Epithelial cell of esophagus (primary cell): ENCODE results near the gene MAPRE2.
A peak's percentile ranks its signal among the peaks of the same experiment; 100 is the strongest.

Experiments
- DNase-seq: peaks from one replicate; pipeline ENCODE4 v3.0.0; 2010; ENCODE audit warnings: low read depth
- H3K4me3 ChIP-seq: 2 replicates; pipeline ENCODE4 v1.5.1; 2011; ENCODE audit warnings: mild to moderate bottlenecking, low read length, control low read depth
- TF ChIP-seq, protein P1 (sequence below): IDR thresholded peaks from 2 replicates; pipeline ENCODE4 v1.5.1; 2011; ENCODE audit warnings: low read depth, mild to moderate bottlenecking, low read length, control low read depth, inconsistent platforms; ENCODE audit not compliant: insufficient read depth; ENCODE audit errors: missing control alignments

Gene MAPRE2

GRCh38 chr18:35117951-35118411 lies 76.8 kb downstream of the MAPRE2 start:
- no peak overlapping the region for H3K4me3 ChIP-seq
- TF ChIP-seq, protein P1, sequence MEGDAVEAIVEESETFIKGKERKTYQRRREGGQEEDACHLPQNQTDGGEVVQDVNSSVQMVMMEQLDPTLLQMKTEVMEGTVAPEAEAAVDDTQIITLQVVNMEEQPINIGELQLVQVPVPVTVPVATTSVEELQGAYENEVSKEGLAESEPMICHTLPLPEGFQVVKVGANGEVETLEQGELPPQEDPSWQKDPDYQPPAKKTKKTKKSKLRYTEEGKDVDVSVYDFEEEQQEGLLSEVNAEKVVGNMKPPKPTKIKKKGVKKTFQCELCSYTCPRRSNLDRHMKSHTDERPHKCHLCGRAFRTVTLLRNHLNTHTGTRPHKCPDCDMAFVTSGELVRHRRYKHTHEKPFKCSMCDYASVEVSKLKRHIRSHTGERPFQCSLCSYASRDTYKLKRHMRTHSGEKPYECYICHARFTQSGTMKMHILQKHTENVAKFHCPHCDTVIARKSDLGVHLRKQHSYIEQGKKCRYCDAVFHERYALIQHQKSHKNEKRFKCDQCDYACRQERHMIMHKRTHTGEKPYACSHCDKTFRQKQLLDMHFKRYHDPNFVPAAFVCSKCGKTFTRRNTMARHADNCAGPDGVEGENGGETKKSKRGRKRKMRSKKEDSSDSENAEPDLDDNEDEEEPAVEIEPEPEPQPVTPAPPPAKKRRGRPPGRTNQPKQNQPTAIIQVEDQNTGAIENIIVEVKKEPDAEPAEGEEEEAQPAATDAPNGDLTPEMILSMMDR: no peak
- DNase-seq: no peak

GRCh38 chr18:35118641-35119040 lies 77.4 kb downstream of the MAPRE2 start:
- TF ChIP-seq, protein P1: no peak
- DNase-seq: no peak
- H3K4me3 ChIP-seq: no peak overlapping the region

DNA sequence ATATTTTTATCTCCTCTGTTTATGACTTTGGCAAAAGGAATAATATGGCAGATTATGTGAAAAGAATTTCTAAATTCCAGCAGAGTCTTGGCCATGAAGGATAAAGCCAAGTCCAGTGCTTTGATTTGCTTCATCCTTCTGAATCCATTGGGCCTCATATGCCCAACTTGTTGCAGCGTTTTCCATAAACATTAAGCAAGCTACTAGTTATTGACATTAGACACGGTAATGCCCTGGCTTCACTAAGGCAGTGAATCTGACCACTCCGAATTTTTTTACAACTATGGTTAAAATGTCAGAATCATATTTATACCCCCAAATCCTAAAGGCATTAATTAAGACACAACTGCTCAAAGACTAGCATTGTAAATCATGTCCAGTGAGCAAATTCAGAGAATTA lies 79.8 kb downstream of the MAPRE2 start:
- H3K4me3 ChIP-seq: no peak overlapping the region
- TF ChIP-seq, protein P1: no peak
- no peak for DNase-seq

DNA sequence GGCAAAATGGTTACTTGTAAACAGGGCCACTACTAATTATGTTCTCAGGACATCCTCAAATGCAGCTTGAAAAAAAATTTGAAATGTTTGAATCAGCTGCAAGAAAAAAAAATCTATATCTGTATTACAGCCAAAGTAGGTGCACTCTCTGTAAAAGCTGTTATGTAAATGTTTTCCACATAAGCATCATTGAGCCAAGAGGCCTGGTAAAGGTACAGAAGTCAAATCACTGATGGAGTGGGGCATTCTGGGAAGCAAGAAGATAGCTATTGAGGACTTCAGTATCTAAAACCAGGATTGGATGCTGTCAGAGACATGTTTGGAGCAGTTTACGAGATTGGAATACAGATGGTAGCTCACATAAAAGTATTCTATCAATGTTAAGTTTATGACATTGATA lies 80.3 kb downstream of the MAPRE2 start:
- H3K4me3 ChIP-seq: no peak overlapping the region
- DNase-seq: no peak
- TF ChIP-seq, protein P1: no peak

DNA sequence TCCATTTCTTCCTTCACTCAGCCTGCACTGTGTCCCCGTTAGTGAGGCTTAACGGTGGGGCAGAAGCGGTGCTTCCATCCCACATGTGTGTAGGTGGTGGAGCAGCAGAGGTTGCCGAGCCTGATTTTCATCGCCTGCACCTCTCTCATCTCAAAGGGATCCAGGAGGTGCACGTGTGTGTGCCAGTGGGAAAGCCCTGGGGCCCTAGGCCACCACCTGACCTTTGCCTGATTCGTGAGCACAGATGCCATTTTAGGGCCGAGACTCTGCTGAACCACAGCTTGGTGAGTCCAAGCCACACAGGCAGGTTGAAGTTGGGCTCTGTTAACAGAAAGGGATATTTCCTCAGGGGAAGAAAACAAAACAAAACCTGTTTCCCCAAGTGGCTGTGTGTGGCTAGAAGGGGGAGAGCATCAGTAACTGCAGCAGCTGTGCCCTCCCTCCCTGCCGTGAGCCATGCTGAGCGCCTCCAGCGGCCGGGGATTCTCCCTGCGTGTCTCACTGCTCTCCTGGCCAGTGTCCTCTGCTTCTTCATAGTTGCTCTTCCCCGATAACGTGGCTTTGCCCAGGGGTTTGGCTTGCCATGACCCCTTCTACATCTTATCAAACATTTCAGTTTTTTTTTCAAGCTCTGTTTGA lies 81.5 kb downstream of the MAPRE2 start:
- TF ChIP-seq, protein P1: peak; percentile 51
- DNase-seq: peak; percentile 34
- H3K4me3 ChIP-seq: no peak overlapping the region

DNA sequence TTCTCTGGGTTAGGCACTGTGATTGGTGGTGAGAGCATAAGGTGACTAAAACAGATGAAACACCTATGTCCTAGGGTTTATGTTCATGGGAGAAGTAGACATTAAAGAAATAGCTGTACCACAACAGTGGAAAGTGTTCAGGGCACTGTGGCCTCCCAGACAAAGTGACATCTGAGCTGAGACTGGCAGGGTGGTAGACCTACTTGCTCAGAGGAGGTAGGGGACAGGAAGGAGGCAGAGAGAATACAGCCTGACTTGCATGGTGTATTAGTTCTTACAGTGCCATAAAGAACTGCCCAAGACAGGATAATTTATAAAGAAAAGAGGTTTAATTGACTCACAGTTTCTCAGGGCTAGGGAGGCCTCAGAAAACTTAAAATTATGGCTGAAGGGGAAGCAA lies 82.6 kb downstream of the MAPRE2 start:
- TF ChIP-seq, protein P1: no peak
- H3K4me3 ChIP-seq: no peak overlapping the region
- no peak for DNase-seq

GRCh38 chr18:35127201-35127600 lies 86.0 kb downstream of the MAPRE2 start:
- no peak overlapping the region for H3K4me3 ChIP-seq
- TF ChIP-seq, protein P1: no peak
- no peak for DNase-seq
